ENCODE data around the gene CCL13.

Gene CCL13

GRCh38 chr17:34364751-34365150, 8.5 kb downstream of the CCL13 start:
- FAIRE-seq, result no peak

DNA sequence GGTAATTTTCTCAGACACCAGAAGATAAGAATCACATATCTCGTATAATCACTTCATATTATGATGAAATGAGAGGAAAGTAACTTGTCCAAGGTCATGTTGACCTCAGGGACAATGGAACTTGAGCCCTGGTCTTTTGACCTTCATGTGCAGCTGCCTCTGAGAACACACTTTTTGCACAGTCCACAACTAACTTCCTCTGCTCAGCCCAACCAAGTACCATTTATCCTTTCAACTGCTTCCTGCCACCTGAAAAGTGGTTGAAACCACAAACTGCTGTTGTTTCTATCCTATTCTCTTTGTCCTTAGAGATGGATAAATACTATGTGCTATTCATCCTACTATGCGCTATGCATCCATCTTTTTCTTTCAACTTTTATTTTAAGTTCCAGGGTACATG, 9.1 kb downstream of the CCL13 start:
- FAIRE-seq, result no peak

GRCh38 chr17:34366010-34366409, 9.7 kb downstream of the CCL13 start:
- no peak for FAIRE-seq

GRCh38 chr17:34366529-34367107, 10.3 kb downstream of the CCL13 start:
- no peak for FAIRE-seq

DNA sequence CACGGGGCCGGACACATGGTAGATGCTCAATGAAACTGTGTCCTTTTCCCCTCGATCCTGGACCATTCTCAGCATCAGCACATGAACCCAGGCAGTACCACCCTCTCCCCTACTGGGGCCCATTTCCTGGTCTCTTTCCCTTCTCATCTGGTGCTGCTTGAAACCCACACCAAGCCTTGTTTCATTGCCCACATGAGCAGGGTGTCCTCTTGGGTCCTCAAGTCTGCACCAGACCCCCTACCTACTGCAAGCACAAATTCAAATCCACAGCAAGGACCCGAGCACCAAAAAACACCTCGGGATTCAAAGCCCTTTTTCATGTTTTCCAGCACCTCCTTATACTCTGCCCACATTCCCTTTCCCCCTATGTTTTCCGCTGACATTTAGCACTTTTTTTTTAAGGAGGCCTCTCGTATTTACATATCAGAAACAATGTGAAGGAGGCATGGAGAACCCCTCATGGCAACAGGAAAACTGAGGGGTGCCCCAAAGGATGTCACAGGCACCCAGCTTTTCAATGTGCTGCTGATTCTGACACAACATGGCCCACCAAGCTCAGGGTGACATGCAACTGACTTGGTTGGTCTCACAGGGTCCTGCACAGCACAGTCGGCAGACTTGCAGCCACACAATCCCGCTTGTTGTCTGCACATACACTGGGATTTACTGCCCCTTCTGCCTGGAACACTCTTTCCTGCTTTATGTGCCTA, 11.4 kb downstream of the CCL13 start:
- FAIRE-seq, result no peak

DNA sequence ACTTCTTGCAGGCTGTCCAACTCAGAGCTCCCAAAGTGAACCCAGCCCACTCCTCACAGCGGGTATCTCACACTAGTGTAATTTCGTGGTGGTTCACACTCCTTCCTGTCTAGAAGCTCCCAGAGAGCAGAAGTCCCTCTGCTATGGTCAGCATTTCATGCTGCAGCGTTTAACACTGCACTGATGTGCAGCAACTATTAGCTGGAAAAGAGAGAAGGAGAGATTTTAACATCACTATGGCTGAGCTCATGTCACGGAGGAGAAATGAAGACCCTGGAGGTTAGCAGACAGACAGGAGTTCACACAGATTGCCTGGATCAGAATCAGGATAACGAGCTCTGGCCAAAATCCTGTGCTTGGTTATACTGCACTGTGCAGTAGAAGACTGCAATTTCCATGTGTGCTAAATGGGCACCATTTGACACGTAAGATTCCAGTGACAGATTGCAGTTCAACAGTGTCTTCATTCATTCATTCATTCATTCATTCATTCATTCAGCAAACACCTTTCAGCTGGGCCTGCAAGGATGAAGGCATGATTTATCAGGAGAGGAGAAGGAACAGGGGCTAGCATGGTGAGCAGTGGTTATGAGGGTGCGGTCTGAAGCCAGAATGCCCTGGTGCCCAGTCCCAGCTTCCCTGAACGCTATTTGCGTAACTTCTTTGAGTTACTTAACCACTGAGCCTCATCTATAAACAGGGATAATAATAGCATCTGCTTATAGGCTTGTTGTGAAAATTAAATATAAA, 12.1 kb downstream of the CCL13 start:
- FAIRE-seq, result no peak

DNA sequence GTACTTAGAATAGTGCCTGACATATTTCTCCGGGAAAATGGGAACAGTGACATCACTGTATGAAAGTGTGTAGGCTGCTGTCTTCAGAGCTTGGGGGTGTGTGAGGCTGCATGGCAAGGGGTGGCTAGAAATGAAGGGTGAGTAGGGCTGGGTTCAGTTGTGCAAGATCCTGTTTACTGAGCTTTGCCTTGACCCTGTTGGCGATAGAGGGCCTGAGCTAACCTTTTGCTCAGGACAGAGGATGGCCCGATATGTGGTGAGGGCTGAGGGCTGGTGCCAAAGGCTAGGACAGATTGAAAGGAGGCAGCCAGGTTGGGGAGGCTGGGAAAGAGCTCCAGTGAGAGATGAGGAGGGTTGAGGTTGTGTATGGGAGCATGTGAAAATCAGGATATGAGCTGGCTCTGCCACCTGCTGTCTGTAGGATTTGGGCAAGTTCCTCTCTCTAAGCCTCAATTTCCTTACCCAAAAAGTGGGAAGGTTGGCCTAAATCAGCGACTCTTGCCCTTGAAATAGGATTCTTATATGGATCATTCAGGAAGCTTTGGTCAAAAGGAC, 12.7 kb downstream of the CCL13 start:
- FAIRE-seq, result no peak

DNA sequence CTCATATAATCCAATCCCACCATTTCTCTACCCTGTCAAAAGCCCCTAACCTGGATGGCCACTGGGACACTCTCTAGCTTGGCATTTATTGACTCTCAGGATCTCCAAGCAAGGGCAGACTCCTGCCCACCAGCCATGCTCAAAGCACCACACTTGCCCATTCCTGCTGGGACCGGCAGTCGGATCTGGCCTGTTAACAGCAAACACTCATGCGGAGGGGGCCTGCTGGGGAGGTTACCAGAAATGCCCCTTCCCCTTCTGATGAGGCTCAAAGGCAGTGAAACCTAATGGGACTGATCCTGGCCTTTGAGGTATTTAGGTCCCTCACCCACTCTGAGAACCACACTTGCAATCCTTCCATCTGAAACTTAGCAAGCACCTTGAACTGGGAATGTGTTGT, 13.3 kb downstream of the CCL13 start:
- FAIRE-seq, result no peak

DNA sequence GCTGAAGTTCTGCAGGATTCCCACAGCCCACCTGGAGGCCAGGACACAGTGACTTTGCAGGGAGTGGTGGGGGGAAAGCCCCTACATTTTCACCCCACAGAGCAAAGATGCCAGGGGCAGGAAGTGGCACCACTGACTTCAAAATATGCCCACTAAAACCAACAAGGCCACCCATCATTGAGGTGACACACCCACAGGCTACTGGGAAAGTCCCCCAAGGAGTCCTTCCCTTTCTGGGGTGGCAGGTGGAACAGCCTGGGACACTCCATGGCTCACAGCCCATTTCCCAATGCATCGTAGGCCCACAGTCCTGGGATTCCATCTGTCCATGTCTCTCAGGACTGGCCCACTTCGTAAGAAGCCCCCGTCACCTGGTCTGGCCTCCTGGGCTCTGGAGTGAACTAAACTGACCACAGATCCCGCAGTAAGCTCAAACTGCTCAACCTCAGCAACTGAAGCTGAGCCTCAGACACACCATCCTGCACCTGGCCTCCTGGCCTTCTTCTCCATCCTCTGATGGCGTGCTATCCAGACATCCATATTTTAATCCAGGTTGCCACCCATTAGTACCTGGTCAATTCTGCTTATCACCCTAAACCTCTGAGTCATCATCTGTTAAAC, 14.2 kb downstream of the CCL13 start:
- no peak for FAIRE-seq

- no peak for FAIRE-seq
These were observed 14.7 kb downstream of the CCL13 start for GRCh38 chr17:34370997-34371395.

GRCh38 chr17:34371405-34372100, 15.3 kb downstream of the CCL13 start:
- FAIRE-seq, result no peak

DNA sequence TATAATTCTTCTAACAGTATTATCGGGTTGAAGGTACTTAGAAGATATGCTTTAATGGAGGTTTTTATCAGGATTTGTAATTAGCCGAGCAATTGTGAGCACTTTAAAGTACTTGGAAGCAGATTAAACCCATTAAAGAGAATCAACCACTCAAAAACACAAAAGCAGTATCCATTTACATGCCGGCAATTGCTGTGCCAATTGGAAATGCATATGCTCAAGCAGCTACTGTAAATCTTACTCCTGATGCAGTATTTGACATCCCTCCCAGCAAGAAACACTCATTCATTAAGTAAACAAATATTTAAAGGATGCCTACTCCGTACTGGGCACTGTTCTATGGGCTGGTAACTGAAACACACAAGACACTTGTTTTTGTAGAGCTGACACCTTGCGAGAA, 18.2 kb downstream of the CCL13 start:
- no peak for FAIRE-seq

GRCh38 chr17:34375426-34375997, 19.2 kb downstream of the CCL13 start:
- no peak for FAIRE-seq

- FAIRE-seq, result no peak
These were observed 21.0 kb downstream of the CCL13 start for GRCh38 chr17:34377078-34377823.

DNA sequence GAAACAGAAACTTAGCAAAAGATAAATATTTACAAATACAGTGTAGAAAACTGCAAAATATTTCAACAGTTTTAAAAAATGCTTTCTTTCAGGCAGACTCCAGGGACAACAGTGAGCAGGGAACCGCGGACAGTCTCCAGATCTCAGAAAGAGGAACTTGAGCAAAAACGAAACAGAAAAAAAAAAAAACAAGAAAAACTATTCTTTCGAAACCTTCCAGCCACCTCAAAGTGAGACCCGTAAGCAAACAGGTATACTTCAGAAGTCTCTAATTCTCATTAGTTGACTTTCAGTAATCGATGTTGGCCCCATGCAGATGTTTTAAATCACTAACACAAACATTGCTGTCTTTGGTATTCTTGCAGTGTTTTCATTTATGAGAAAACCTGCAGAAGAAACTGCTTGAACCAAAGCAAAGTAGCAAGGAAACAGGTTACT, 22.4 kb downstream of the CCL13 start:
- no peak for FAIRE-seq

DNA sequence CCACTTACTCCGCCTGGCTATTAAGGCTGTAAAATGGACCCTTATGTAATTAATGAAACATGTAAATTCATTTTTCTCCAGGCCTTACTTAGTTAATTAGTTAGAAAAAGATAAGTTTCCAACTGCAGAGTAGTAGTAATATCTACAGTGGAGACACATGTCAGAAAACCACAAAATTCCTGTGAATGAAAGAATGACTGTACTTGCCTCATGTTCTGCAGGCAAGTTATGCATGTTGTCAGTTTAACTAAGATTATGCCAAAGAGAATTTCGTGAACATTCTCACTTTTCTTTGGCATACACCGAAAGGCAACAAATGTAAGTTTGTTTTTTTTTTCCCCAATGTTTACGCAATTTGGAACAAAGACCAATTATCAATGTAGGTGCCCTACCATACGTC, 23.6 kb downstream of the CCL13 start:
- FAIRE-seq, result no peak

GRCh38 chr17:34382621-34383124, 26.4 kb downstream of the CCL13 start:
- FAIRE-seq, result no peak

DNA sequence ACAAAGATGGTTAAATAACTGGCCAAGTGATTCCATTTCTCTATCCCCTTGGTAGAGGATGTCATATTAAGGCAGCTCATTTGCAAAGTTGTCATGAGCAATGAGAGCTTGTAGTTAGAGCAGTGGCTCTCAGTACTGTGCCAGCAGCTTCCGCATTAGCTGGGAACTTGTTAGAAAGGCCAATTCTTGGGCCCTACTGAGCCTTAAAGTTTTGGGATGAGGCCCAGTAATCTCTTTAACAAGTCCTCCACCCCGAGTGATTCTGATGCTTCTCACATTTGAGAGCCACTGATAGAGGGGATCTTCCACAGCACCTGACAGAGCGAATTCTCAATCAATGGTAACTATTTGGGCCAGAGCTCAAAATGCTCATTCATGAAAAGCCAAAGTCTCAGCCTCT, 26.9 kb downstream of the CCL13 start:
- no peak for FAIRE-seq

GRCh38 chr17:34384271-34384670, 28.0 kb downstream of the CCL13 start:
- FAIRE-seq, result no peak

GRCh38 chr17:34384822-34385605, 28.7 kb downstream of the CCL13 start:
- no peak for FAIRE-seq

DNA sequence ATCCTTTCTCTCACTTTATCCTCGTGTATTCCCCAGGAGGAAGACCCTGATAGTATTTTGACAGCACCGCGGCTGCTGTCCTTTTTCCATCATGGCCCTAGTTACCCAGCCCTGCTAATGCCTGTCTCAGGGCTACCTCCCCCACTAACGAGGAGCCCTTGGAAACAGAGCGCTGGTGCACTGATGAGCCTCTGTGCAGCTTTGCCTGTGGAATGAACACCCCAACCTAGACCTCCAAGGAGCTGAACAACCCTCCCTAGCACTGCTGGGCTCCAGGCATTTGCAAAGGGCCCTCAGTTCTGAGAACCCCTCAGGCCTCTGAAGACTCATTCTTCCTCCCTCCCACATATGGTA, 30.0 kb downstream of the CCL13 start:
- no peak for FAIRE-seq
